SIG-M5 (cell line): Measurements from ENCODE around the gene ANAPC2.
"Not testable (repeated sequence)": the region's sequence is repeated elsewhere in the genome, so short reads cannot be mapped to it uniquely, and the experiment has no call there.

Source experiments
- DNase-seq: peaks from one replicate; lab custom pipeline; 2025; lab: John Stamatoyannopoulos, UW

Gene ANAPC2

GRCh38 chr9:137143459-137143858 is 44.9 kb downstream of the ANAPC2 start:
- DNase-seq = no peak

- DNase-seq = no peak
These were observed 46.1 kb downstream of the ANAPC2 start for GRCh38 chr9:137141976-137142936.

GRCh38 chr9:137141050-137141810 is 47.1 kb downstream of the ANAPC2 start:
- no peak for DNase-seq

GRCh38 chr9:137140151-137141012 is 48.0 kb downstream of the ANAPC2 start:
- no peak for DNase-seq

- DNase-seq = no peak
These were observed 48.8 kb downstream of the ANAPC2 start for GRCh38 chr9:137139468-137140150.

GRCh38 chr9:137138722-137139467 is 49.5 kb downstream of the ANAPC2 start, which contains the start of gene GRIN1:
TSS of gene GRIN1 (plus strand) at chr9:137139154. CDS start at chr9:137139487, 333 bp downstream.
- DNase-seq = no peak

- no peak for DNase-seq
These were observed 50.2 kb downstream of the ANAPC2 start for GRCh38 chr9:137138058-137138721.

- no peak for DNase-seq
These were observed 51.3 kb downstream of the ANAPC2 start for GRCh38 chr9:137136881-137137607.

- DNase-seq = no peak
These were observed 52.0 kb downstream of the ANAPC2 start for GRCh38 chr9:137136261-137136880.

GRCh38 chr9:137135154-137135553 is 53.2 kb downstream of the ANAPC2 start:
- not testable (repeated sequence) for DNase-seq

- DNase-seq = no peak
These were observed 54.2 kb downstream of the ANAPC2 start for GRCh38 chr9:137134191-137134590.

GRCh38 chr9:137130176-137130755 is 58.1 kb downstream of the ANAPC2 start:
- no peak for DNase-seq

GRCh38 chr9:137129456-137130175 is 58.7 kb downstream of the ANAPC2 start:
- peak; percentile 40 for DNase-seq

- no peak for DNase-seq
These were observed 59.4 kb downstream of the ANAPC2 start for GRCh38 chr9:137128862-137129455.

GRCh38 chr9:137128158-137128861 is 60.0 kb downstream of the ANAPC2 start:
- DNase-seq = no peak

GRCh38 chr9:137127301-137128157 is 60.8 kb downstream of the ANAPC2 start:
- no peak for DNase-seq
